HG03139 (cell line): ENCODE results near the gene ST8SIA4.

Source experiments
- ATAC-seq: cut with Tn5 transposase; IDR thresholded peaks from one replicate; pipeline ENCODE4 v1.9.1; 2021; ENCODE audit not compliant: unreplicated experiment

Gene ST8SIA4

DNA sequence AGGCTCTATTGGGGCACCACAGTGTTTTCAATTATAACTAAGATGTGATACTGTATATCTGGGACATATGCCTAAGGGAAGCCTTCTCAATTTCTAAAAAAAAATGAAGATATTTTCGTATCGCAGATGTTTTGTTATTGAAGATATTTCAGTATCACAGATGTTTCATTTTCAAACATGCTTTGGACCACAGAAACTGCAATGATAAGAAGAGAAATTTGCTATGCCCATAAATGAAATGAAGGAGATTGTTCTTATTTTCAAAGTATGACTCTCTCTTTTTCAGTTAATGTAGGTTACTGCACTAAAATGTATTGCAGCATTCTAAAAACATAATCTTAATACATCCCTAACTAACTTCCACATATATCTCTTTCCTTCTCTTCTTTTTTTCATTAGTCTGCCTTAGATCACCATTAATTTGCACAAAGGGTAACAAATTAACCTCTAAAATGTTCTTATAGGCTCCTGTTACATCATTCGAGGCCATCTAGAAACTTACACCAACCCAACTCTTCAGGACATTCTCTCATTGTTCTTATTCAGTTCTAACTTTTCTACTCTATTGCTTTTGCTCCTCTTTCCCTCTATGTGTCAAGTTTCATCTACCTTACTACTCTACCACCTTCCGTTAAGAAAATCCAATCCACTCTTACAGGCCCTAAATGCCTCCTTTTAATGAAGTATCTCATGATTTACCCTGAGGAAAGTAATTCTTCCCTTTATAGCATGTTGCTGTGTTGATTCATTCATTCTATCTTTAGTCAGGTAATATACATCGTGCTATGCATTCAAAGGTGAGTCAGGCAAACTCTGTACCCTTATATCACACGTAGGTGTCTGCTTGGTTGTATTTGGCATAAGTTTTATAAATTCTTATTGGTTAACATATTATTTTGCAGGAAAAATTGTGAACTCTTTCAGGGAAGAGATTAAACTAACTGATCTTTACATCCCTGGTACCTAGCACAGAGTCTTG is 70.5 kb downstream of the ST8SIA4 start:
- peak; percentile 36 for ATAC-seq

DNA sequence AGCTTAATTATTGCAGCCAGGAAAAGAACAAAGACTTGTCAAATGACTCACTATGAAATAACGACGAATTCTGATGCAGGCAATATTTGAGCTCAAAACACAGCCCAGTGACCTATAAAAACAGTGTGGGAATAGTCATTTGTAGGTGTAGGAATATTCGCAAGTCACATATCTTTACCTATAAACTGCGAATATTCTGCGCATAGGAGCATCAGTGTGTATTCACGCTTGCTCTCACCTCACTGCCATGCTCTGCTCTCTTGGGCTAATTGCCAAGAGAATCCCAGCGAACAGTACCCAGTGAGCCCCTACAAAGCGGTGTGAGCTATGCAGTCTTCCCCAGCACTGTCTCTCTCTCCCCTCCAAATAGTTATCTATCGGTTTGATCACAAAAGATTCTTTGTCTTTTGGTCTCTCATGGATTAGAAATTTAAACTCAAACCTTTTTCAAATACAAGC is 74.2 kb downstream of the ST8SIA4 start:
- no peak for ATAC-seq

DNA sequence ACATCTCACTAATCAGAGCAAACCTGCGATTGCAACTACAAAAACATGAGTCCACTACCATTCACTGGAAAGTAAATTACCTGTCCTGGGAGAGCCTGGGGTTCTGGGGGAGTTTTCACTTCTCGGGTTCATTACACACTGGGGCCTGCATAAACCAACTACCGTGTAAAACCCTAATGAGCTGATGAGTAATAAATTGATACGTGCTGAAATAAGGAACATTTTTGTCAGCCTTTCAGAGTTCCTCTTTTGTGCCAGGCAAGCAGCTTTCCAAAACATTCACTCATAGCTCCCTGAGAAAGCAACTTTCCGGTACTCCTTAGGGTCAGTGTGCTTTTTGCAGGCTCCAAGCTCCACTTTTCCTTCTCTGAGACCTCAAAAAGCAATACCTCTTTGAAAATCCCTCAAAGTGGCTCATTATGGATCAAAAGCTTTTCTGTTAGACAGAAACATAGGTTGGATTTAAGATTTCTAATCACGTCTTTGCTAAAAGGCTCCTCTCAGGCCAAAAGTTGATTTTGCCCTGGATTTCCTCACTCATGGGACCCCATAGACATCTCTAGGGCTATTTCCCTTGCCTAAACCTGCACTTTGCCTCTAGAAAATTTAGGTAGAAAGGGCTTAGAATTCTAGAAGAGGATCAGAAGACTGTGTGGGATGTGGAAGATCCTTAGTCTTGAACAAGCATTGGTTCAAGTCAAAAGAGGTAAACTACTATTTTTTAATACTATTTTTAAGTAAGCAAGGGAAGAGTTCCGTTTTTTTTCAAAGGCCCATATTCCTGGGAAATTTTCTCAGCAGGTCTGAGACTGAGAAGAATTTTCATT is 74.8 kb downstream of the ST8SIA4 start:
- ATAC-seq, result peak; percentile 74

DNA sequence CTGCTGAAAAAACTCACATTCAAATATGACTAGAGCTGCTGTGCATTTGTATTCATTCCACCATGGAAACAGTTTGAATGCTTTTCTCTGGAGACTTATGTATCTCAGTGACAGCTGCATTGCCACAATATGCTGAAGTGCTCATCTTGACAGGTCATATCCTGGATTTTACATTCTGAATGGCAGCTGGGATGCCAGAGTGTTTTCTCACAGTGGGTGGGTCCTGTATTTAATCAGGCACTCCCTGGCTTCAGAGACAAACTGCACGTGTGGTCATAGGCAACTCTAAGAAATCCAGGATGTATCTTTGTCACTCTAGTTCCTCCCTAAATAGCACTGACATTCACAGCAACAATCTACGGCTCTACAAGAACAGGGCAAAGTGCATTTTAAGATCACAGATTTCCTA is 75.6 kb downstream of the ST8SIA4 start:
- ATAC-seq, result peak; percentile 17

DNA sequence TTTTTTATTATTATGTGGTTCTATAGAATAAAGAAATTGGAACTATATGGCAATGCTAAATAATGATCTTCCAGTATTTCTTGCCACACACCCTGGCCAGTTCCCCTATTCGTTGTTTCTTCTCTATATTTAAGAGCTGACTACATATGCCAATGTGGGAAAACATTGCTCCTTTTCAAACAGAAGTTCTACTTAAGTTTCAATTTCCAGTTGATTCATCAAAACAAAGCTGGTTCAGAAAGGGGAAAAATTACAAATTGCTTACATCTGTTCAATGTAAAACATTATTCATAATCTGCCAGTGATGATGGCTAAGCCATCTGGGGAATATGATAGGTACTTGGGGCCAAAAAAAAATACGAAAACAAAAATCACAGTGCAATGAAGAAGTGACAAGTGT is 76.9 kb downstream of the ST8SIA4 start:
- ATAC-seq, result no peak

DNA sequence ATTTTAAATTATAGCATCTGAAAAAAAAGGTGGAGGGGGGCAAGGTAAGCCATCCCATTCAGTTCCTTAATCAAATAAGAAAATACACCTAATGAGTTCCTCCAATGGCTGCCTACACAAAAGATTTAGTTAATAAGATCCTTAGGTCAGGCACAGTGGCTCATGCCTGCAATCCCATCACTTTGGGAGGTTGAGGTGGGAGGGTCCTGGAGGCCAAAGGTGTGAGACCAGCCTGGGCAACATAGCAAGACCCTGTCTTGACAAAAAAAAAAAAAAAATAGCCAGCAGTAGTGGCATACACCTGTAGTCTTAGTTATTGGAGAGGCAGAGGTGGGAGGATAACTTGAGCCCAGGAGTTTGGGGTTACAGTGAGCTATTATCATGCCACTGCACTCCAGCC is 78.4 kb downstream of the ST8SIA4 start:
- no peak for ATAC-seq

DNA sequence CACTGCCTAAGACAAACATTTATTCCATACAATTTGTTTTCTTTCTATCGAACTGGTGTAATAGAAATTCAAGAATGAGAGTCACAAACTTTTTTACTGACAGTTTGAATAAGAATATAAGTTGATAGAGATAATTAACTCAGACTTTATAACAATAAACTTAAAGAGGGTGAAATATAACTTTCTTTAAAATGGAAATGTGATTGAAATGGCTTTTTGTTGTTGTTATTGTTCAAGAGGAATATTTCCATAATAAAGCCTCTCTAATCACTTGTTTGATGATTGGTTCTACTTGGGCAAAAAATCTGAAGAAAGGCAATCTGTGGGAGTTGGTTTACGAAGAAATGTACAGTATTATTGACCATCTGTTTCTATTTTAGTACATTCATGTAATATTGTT is 79.3 kb downstream of the ST8SIA4 start:
- no peak for ATAC-seq

DNA sequence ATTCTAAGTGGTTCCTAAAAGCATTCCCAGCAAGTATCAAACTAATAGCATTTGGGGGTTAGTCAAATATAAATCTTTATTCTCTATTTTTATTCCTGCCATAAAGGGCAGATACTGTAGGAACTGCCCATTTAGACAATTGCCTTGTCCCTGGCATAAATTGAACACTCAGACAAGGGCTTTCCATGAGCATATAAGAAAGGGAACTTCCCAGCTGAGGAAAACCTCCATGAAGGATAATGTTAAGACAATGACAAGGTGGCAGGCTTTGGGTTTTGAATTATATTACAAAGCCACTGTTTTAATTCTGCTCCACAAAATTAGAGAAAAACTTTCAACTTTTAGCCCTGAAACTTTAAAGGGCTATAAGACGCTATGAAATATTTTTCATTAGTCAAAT is 81.3 kb downstream of the ST8SIA4 start:
- no peak for ATAC-seq

DNA sequence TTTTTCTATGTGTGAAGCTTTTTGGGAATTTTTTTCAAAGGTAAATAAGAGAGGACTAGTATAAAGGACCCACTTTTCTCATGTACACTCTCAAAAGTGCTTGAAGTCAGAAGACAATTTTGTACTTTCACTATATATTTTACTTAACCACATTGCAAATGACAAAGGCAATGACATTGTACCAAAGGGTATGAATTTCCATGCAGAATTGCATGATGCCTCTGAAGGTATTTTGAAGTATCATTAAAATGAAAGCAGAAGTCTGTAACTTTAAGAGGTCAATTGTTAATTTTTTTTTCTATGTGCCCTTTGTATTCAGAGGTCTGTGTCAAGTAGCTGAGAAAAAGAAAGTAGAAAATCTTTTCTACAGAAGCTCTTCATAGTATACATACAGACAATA is 84.7 kb downstream of the ST8SIA4 start:
- ATAC-seq, result no peak

DNA sequence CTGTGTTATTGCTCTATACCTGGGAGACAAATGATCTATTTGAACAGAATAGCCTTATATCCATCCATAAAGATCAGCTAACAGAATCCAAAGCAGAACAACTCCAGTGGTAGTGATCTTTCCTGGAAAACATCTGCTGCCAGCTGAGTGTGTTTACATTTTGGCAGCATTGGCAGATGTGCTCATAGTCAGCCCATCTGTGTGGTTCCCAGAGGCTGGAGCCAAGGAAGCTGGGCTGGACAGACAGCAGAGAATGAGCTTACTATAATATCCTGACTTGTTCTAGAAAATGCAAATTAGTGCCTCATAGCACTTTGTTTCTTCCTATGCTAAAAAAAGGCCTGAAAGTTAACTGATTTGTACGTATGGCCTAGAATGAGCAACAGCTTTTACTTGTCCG is 99.7 kb downstream of the ST8SIA4 start:
- ATAC-seq, result no peak

DNA sequence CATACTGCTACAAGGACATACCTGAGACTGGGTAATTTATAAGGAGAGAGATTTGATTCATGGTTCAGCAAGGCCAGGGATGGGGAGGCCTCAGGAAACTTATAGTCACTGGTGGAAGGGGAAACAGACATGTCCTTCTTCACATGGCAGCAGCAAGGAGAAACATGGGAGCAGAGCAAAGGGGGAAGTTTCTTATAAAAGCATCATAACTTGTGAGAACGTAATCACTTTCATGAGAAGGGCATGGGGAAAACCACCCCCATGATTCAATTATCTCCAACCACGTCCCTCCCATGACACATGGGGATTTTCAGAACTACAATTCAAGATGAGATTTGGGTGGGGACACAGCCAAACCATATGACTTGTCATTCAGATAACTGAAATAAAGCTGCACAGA is 100.9 kb downstream of the ST8SIA4 start:
- ATAC-seq, result no peak

DNA sequence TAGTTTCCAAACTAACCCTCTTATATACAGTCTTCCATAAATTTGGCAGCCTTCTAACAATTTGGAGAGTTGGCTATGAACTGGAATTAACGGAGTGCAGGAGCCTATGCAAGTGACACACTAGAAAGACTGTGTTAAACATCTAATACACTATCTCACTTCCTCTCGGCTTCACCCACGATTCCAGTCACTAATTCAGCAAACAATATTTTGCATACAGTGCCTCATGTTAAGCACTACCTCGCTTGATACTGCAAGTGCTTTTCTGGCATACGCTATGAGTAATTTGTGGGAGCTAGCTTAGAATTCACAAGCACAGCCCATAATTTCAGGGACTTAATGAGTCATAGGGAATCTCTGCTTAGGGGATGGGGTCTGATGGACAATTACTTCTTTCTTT is 102.5 kb downstream of the ST8SIA4 start:
- ATAC-seq, result no peak

DNA sequence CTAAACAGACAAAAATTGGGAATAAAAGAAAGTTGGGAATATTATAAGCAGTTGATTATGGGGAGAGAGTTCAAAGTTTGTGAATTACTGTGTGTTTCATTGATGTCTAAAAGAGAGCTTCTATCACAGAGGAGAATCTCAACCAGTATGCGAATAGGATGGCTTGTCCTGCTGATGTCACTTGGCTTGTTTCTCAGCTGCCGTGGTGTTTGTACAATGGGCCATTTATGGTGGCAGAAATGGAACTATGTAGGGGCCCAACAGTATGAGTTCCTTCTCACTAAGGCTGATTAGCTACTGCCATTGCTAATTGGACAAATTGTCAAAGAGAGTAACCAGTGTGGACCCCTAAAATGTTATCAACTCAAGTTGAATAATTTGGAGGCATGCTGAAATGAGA is 103.9 kb downstream of the ST8SIA4 start:
- ATAC-seq, result no peak

DNA sequence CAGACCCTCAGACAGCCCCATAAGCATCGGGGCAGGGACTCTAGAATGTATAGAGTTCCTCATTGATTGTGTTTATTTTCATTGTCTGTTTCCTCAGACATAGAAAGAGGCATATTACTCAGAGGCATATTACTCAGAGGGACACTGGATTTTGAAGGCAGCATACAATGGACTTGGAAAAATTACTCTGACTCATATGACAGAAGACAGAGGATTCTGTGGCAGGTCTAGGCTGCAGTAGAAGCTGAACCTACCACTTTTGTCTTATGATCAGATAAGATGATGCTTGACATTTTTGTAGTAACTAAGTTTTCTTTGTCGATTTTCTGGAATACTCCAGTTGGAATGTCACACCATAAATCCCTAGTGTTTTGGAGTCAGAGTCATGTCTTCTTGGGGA is 105.2 kb downstream of the ST8SIA4 start:
- no peak for ATAC-seq

DNA sequence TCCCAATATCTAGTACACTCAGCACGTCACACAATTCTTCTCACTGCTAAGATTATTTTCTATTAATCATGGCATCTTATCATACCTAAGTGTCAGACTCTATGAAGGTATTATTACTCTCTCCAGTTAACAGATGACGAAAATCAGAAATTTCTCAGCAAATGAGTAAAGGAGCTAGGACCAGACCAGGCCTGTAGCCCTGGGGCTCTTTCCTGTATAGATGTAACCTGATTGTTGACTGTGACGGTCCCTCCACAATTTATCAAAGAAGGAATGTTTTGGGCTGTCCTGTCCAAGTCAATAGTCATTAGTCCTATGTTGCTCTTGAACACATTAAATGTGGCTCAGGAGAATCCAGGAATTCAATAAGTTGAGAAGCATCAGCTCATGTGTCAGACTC is 106.2 kb downstream of the ST8SIA4 start:
- no peak for ATAC-seq

DNA sequence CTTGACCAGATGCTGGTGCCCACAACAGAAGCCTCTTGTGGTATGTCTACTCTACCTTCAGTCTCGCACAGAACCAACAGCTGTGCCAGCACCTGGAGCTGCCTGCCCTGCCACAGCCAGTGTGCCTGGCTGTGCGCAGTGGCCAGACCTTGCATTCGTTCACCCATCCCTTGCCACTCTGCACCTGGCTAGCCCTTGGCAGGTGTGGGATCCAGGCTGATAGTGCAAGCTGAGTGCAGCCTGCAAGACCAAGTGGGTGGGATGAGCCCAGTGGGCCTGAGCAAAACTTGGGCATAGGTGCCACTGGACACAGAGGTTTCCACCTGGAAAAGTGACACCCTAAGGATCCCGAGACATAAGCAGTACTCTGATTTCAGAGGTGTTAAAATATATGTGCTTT is 108.2 kb downstream of the ST8SIA4 start:
- no peak for ATAC-seq

DNA sequence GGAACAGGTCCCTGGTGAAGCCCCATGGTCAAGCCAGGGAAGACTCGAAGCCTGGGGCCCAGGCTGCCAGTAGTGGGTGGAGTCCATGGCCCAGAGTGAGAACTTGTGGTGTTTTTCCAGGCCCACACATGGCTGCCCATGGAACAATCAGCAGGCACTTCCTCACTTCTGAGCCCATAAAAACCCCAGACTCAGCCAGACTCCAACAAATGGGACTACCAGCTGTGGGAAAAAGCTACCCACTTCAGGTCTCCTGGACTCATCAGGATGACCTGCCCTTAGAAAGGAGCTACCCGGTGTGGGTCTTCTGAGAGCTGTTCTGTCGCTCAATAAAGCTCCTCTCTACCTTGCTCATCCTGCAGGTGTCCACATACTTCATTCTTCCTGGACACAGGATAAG is 108.9 kb downstream of the ST8SIA4 start:
- no peak for ATAC-seq

DNA sequence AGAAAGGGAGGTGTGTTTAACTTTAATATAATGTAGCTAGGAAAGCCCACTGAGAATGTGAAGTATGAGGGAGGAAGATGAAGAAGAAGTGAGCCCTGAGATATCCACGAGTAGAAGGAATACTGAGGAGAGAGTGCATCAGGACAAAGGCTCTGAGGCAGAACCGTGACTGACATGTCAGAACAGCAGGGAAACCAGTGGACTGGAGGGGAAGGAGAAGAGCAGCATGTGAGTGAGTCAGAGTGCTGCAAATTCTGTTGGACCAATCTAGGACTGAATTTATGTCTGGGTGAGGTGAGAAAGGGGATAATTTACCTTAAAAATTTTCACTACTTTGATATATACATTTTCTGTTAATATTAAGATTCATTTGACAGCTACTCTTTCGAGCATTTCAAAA is 110.3 kb downstream of the ST8SIA4 start:
- no peak for ATAC-seq

DNA sequence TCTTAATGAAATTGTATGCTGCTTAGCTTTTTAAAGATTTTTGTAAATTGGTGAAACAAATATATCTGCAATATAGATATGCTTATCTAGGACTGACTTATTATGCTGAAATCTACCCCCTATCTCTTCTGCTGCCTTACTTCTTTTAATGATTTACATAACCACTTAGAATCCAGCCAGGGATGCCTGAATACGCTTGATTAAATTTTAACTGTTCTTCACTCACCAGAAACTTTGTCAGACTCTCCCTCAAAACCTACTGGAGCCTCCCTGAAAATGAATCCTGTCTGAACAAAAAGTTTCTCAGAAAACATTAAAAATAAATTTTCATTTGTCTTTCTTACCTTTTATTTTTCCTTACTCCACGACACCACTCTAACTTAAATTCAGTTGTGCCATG is 111.7 kb downstream of the ST8SIA4 start:
- ATAC-seq, result no peak

DNA sequence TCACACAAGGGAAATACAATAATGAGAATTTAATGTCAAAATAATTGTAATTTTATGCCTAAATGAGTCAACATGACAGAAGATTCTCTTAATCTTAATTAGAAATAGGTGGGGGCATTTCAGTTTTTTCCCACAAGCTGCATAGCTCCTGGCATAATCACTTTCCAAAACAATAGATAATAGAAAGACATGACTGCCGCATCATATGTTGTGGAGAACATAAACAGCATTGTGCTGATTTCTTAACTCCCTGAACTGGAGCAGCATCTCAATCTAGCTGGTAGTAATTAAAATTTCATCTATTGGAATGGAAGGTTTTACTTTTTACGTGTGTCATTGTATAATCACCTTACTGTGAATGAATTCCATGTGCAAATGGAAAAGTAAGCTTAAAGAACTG is 112.1 kb downstream of the ST8SIA4 start:
- no peak for ATAC-seq

DNA sequence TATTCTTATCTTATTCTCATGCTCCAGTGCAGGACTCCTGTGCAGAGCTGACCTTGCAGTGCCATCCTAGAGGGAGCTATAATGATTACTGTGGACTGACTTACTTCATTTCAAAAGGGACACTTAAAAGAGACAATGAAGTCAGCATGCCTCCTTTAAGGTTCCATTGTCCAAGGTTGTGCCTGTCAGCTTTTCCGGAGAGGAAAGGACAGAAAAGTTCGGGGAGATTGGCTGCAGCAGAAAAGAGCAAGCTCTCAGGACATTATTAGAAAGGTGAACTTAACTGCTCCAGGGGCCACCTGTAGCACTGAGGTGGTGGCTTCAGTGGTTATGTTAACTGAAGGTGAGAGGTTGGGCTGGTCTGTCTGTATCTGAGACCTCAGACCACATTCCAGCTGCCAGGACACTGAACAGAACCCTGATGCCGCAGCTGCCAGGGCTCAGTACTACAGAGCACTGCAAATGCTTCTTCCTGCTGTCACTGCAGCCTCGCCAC is 112.9 kb downstream of the ST8SIA4 start:
- peak; percentile 79 for ATAC-seq

DNA sequence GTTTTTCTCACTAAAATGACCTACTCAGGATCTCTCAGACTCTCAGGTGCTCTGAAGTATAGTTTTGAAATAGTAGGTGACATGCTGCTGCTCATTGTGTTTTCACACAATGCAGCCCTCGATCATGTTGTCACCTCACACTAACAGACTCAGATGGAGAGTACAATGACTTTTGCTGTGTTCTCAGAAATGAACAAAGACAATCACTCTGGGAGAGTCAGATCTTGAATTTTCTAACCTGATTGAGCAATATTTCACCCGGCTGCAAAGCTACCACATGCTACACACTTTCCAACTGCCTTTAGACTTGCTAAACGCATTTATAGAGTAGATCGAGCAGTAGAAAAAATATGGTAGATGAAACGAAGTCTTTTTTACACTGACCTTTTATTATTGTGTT is 113.4 kb downstream of the ST8SIA4 start:
- no peak for ATAC-seq
